GM19023 (cell line): ENCODE results near the gene HNRNPA2B1.
"Not testable (repeated sequence)": the region's sequence is repeated elsewhere in the genome, so short reads cannot be mapped to it uniquely, and the experiment has no call there.

ENCODE experiments used
- ATAC-seq: cut with Tn5 transposase; IDR thresholded peaks from one replicate; pipeline ENCODE4 v1.9.1; 2021; ENCODE audit warnings: mild to moderate bottlenecking, moderate library complexity; ENCODE audit not compliant: unreplicated experiment

The HNRNPA2B1 gene

DNA sequence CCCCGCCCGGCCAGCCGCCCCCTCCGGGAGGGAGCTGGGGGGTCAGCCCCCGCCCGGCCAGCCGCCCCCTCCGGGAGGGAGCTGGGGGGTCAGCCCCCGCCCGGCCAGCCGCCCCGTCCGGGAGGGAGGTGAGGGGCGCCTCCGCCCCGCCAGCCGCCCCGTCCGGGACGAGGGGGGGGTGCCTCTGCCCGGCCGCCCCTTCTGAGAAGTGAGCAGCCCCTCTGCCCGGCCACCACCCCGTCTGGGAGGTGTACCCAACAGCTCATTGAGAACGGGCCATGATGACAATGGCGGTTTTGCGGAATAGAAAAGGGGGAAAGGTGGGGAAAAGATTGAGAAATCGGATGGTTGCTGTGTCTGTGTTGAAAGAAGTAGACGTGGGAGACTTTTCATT lies 52.2 kb downstream of the HNRNPA2B1 start:
- ATAC-seq, result not testable (repeated sequence)

DNA sequence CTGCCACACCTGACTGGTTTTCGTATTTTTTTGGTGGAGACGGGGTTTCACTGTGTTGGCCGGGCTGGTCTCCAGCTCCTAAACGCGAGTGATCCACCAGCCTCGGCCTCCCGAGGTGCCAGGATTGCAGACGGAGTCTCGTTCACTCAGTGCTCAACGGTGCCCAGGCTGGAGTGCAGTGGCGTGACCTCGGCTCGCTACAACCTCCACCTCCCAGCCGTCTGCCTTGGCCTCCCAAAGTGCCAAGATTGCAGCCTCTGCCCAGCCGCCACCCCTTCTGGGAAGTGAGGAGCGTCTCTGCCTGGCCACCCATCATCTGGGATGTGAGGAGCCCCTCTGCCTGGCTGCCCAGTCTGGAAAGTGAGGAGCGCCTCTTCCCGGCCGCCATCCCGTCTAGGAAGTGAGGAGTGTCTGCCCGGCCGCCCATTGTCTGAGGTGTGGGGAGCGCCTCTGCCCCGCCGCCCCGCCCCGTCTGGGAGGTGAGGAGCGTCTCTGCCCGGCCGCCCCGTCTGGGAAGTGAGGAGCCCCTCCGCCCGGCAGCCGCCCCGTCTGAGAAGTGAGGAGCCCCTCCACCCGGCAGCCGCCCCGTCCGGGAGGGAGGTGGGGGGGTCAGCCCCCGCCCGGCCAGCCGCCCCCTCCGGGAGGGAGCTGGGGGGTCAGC lies 52.8 kb downstream of the HNRNPA2B1 start:
- not testable (repeated sequence) for ATAC-seq

DNA sequence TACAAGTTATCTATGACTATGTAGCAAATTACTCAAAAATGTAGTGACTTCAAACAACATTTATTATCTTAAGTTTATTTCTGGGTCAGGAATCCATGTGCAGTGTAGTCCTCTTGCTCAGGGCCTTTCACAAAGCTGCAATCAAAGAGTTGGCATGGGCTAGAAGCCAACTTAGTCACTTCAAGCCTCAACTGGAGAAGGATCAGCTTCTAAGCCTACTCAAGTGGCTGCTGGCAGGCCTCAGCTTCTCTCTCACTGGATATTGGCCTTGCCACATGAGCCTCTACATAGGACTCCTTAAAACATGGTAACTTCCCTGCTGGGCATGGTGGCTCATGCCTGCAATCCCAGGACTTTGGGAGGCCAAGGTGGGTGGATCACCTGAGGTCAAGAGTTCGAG lies 53.5 kb downstream of the HNRNPA2B1 start:
- ATAC-seq, result no peak

DNA sequence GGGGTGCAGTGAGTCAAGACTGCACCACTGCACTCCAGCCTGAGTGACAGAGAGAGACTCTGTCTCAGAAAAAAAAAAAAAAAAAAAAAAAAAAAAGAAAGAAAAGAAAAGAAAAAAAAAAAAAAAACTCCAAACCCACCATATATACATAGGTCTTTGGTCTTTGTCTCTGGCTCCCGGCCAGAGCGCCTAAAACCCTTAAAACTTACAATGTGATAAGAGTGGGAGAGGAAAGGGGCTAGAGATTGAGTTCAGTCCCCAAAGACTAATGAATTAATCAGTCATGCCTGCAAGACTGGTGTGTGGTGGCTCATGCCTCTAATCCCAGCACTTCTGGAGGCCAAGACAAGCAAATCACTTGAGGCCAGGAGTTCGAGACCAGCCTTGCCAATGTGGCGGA lies 55.3 kb downstream of the HNRNPA2B1 start:
- ATAC-seq, result no peak

DNA sequence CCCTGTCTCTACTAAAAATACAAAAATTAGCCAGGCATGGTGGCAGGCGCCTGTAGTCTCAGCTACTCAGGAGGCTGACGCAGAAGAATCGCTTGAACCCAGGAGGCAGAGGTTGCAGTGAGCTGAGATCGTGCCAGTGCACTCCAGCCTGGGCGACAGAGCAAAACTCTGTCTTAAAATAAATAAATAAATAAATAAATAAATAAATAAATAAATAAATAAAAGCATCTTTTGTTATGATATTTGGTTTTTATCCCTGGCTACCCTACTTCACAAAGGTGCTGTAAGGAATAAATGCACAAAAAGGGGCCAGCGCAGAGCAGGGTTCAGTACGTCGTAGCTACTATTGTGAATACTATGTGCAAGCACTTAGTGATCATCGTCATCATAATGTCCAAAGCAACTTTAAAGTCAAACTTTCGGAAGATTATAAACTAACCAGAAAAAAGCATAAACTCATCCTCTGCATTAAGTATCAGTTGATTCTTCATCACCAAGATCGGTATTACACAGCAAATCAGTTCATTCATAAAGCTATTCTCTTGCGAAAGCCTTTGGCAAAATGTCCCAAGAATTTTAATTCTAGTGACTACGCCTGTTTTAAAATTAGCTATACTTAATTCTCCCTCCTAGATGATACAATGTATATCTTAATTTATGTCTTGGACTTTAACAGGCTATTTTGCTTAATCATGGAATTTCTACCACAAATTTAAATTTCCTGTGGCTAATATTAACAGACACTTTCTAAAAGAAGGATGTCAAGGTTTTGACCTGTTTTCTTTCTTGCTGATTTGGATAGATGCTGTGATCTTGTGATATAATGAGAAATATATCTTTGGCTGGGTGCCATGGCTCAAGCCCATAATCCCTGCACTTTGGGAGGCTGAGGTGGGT lies 56.1 kb downstream of the HNRNPA2B1 start:
- ATAC-seq, result no peak

DNA sequence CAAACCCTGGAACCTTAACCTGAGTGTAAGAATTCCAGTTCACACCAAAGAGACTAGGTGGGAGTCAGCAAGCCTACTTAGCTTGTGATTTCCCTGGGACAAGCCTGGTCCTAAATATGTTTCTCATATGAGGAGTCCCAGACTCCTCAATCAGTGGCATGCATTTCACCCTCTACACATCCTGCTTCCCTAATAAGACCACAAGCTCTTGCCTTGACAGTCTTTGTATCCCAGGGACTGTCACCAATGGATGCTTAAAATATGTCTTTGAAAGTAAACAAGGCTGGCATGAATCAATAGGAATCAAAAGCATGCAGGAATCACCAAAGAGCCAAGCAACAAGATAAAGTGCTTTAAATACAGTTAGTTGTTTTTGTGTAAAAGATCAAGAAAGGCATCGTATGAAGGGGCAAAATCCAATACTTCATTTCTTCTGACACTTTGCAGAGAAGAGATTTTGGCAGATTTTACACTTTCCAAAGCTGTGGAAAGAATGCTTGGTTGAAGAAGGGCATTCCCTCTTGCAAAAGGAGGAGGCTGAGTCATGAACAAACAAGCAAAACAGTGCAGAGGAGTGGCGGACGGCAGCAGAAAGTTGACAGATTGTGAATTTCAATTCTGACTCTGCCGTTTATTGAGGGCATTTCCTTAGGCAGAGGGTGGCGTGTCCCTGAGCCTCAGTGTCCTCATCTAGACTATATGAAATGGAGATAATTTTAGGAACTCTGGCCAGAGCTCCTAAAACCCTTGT lies 57.1 kb downstream of the HNRNPA2B1 start:
- no peak for ATAC-seq

DNA sequence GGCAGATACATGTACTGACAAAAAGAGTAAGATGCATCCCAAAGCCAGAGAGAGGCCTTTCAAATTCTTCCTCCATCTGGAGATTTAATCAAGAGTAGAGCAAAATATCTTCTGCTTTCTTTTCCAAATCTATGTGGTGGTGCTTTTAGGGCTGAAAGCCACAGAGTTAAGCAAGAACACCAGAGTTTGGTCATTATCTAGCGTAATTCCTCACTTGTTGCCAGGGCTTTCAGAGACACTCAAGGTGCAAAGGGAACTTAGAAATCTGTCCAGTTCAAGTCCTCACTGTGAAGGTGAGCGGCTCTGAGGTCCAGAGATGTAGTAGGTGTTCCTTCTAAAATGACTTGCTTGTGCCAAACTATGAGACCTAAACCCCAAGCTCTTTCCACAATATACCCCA lies 59.5 kb downstream of the HNRNPA2B1 start:
- no peak for ATAC-seq

DNA sequence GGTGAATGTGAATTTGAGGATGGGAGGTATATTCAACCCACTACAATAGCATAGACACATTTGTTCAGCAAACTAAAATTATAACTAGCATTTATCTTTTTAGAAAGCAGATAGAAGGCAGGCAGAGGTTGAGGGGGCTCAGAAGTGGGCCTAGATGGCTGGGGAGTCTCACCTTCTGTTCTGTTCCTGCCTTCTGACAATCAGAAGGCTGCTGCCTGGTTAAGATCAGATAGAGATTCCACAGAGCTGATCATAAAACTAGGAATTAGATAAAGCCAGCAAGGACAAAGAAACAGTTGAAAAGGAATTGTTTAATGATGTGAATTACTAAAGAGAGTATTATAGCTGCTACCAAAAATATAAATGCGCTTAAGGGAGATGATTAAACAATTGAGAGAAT lies 60.2 kb downstream of the HNRNPA2B1 start:
- ATAC-seq, result no peak
